ENCODE measurements around the gene USP9X. TPM values are rescaled to one million over a fixed set of nuclear protein-coding genes. Genes with fewer than 3 reads are reported as not detected.
"Not testable (repeated sequence)": the region's sequence is repeated elsewhere in the genome, so short reads cannot be mapped to it uniquely, and the experiment has no call there.

The USP9X gene
- total RNA-seq, 1 donor from 2014 or later = 86.3 TPM

- Mint-ChIP-seq H3K27ac (ENCODE audit: unreplicated experiment) (no peak overlapping the region), H3K4me1 (ENCODE audit: low read depth) (no peaks in the 10 kb centered on the region), H3K4me3 (ENCODE audit: unreplicated experiment) (no peak overlapping the region), H3K9me3 (ENCODE audit: low read depth) (peaks cover 29% of the 10 kb centered on the region), H3K36me3 (ENCODE audit: low read depth) (peaks cover 18% of the 10 kb centered on the region), H3K27me3 (ENCODE audit: low read depth) (no peaks in the 10 kb centered on the region)
- TF ChIP-seq, protein P1, sequence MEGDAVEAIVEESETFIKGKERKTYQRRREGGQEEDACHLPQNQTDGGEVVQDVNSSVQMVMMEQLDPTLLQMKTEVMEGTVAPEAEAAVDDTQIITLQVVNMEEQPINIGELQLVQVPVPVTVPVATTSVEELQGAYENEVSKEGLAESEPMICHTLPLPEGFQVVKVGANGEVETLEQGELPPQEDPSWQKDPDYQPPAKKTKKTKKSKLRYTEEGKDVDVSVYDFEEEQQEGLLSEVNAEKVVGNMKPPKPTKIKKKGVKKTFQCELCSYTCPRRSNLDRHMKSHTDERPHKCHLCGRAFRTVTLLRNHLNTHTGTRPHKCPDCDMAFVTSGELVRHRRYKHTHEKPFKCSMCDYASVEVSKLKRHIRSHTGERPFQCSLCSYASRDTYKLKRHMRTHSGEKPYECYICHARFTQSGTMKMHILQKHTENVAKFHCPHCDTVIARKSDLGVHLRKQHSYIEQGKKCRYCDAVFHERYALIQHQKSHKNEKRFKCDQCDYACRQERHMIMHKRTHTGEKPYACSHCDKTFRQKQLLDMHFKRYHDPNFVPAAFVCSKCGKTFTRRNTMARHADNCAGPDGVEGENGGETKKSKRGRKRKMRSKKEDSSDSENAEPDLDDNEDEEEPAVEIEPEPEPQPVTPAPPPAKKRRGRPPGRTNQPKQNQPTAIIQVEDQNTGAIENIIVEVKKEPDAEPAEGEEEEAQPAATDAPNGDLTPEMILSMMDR (IDR thresholded peaks at IDR 0.05) = no peak
- no peak for DNase-seq (ENCODE audit: low spot score)
Measured at GRCh38 chrX:41209853-41210252, 124.6 kb downstream of the USP9X start.

- TF ChIP-seq, protein P1 (IDR thresholded peaks at IDR 0.05) = no peak
- H3K36me3 Mint-ChIP-seq (ENCODE audit: low read depth) = peaks cover 15% of the 10 kb centered on the region
- H3K9me3 Mint-ChIP-seq (ENCODE audit: low read depth) = peaks cover 11% of the 10 kb centered on the region
- H3K4me3 Mint-ChIP-seq (ENCODE audit: unreplicated experiment) = no peak overlapping the region
- no peaks in the 10 kb centered on the region for H3K4me1 Mint-ChIP-seq (ENCODE audit: low read depth)
- no peak overlapping the region for H3K27ac Mint-ChIP-seq (ENCODE audit: unreplicated experiment)
- DNase-seq (ENCODE audit: low spot score) = no peak
- no peaks in the 10 kb centered on the region for H3K27me3 Mint-ChIP-seq (ENCODE audit: low read depth)
Measured at GRCh38 chrX:41224605-41225004, 139.4 kb downstream of the USP9X start.

- Mint-ChIP-seq H3K4me3 (ENCODE audit: unreplicated experiment) (no peak overlapping the region), H3K4me1 (ENCODE audit: low read depth) (peaks cover 8% of the 10 kb centered on the region), H3K27me3 (ENCODE audit: low read depth) (no peaks in the 10 kb centered on the region), H3K9me3 (ENCODE audit: low read depth) (no peaks in the 10 kb centered on the region), H3K36me3 (ENCODE audit: low read depth) (peaks cover 12% of the 10 kb centered on the region), H3K27ac (ENCODE audit: unreplicated experiment) (no peak overlapping the region)
- no peak for DNase-seq (ENCODE audit: low spot score)
- TF ChIP-seq, protein P1 (IDR thresholded peaks at IDR 0.05) = no peak
Measured at GRCh38 chrX:41233988-41234387, 148.7 kb downstream of the USP9X start.

- H3K27me3 Mint-ChIP-seq (ENCODE audit: low read depth); H3K9me3 Mint-ChIP-seq (ENCODE audit: low read depth); DNase-seq (ENCODE audit: low spot score); H3K27ac Mint-ChIP-seq (ENCODE audit: unreplicated experiment); H3K4me1 Mint-ChIP-seq (ENCODE audit: low read depth); H3K4me3 Mint-ChIP-seq (ENCODE audit: unreplicated experiment): not testable (repeated sequence)
- peaks cover 12% of the 10 kb centered on the region for H3K36me3 Mint-ChIP-seq (ENCODE audit: low read depth)
Measured at GRCh38 chrX:41234471-41234870, 149.2 kb downstream of the USP9X start.

- H3K4me1 Mint-ChIP-seq (ENCODE audit: low read depth) = peaks cover 8% of the 10 kb centered on the region
- H3K36me3 Mint-ChIP-seq (ENCODE audit: low read depth) = peaks cover 12% of the 10 kb centered on the region
- H3K4me3 Mint-ChIP-seq (ENCODE audit: unreplicated experiment) = no peak overlapping the region
- no peaks in the 10 kb centered on the region for H3K27me3 Mint-ChIP-seq (ENCODE audit: low read depth)
- H3K9me3 Mint-ChIP-seq (ENCODE audit: low read depth) = no peaks in the 10 kb centered on the region
- DNase-seq (ENCODE audit: low spot score) = no peak
- TF ChIP-seq, protein P1 (IDR thresholded peaks at IDR 0.05) = no peak
- no peak overlapping the region for H3K27ac Mint-ChIP-seq (ENCODE audit: unreplicated experiment)
Measured at GRCh38 chrX:41234962-41235361, 149.7 kb downstream of the USP9X start.

GRCh38 chrX:41236629-41237028, 151.4 kb downstream of the USP9X start:
- no peak for DNase-seq (ENCODE audit: low spot score)
- peaks cover 8% of the 10 kb centered on the region for H3K4me1 Mint-ChIP-seq (ENCODE audit: low read depth)
- H3K27ac Mint-ChIP-seq (ENCODE audit: unreplicated experiment) = no peak overlapping the region
- no peaks in the 10 kb centered on the region for H3K27me3 Mint-ChIP-seq (ENCODE audit: low read depth)
- H3K4me3 Mint-ChIP-seq (ENCODE audit: unreplicated experiment) = no peak overlapping the region
- no peaks in the 10 kb centered on the region for H3K9me3 Mint-ChIP-seq (ENCODE audit: low read depth)
- H3K36me3 Mint-ChIP-seq (ENCODE audit: low read depth) = peaks cover 11% of the 10 kb centered on the region
- TF ChIP-seq, protein P1 (IDR thresholded peaks at IDR 0.05) = no peak
